ENCODE results near the gene KLF3. TPM values are rescaled to one million over a fixed set of nuclear protein-coding genes. Genes with fewer than 3 reads are reported as not detected.

Gene KLF3
- total and polyA plus RNA-seq, 9 of the 15 experiments (the other 6 are each of a cell fraction or from before 2014, with no cell fraction given) = 9.9 to 47.2 (median 18.1) TPM

DNA sequence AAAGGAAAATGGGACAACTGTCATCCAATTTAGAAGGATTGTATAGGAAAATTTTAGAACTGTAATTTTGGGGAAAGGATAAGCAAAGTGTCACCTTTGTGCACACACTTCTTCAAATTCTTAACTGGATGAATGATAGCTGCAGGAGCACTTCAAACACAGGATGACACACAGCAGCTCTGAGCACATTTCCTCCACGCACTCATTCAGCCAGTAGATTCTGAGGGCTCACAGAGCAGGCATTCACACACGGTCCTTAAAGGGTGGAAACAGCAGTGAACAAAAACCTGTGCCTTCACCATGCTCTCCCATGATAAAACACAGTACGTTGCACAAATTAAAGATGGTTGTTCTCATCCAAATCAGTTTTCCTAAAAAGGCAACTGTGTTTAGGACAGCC is 38.5 kb upstream of the KLF3 start:
- DNase-seq (ENCODE audit: extremely low read depth in 1 of 4, low spot score in 3 of 4) (no peak), FAIRE-seq (no peak), ATAC-seq (no peak)
- H3K4me3 ChIP-seq = no peak overlapping the region
- no peaks in the 10 kb centered on the region for H3K79me2 ChIP-seq (ENCODE audit: control insufficient read depth, insufficient read depth, low read length)
- no peaks in the 10 kb centered on the region for H3K9me3 ChIP-seq (replicated peaks; ENCODE audit: control insufficient read depth, insufficient read depth, low read depth, low read length)
- CTCF ChIA-PET (ENCODE audit: low intra/inter-chr PET ratio) = no interaction called here
- H3K4me1 ChIP-seq (replicated peaks in 1 of 2; ENCODE audit: control insufficient read depth in 2 of 2, insufficient read depth in 2 of 2, low read length in 2 of 2) = peaks cover 15 to 21% of the 10 kb centered on the region in 2 experiments
- intact Hi-C loops (cut with micrococcal nuclease) (no loop called here), in situ Hi-C loops (cut with MboI) (no loop called here)
- POLR2A ChIA-PET = no interaction called here
- no peak overlapping the region for H3K27ac ChIP-seq (ENCODE audit: extremely low read depth, low read depth, low read length)
- peak overlapping the region; percentile 44 for H2AFZ ChIP-seq (ENCODE audit: low read depth, low read length)
- 27% methylated on average over 3 of the region's 3 CpGs for WGBS (ENCODE audit: insufficient coverage, low coverage, missing lambda C conversion rate)
- no peaks in the 10 kb centered on the region for H4K20me1 ChIP-seq (replicated peaks; ENCODE audit: control insufficient read depth, insufficient read depth, low read length)
- BruUV-seq (replicated peaks) = no TSS peak
- no peaks in the 10 kb centered on the region for H3K27me3 ChIP-seq (ENCODE audit: control insufficient read depth in 2 of 2, insufficient read depth in 2 of 2, low read length in 2 of 2)
- H3K9ac ChIP-seq (ENCODE audit: insufficient read depth in 1 of 2, low read depth in 2 of 2, low read length in 2 of 2) = no peak overlapping the region
- no peaks in the 10 kb centered on the region; the same call in 2 of the 3 replicates for H3K36me3 ChIP-seq (ENCODE audit: control insufficient read depth, insufficient read depth, low read length)
- H3K4me2 ChIP-seq (ENCODE audit: insufficient read depth, low read length) = no peak overlapping the region
- H3K9me1 ChIP-seq (ENCODE audit: control insufficient read depth, insufficient read depth, low read length) = no peaks in the 10 kb centered on the region
- no peak for TF ChIP-seq NEUROD1 (IDR thresholded peaks at IDR 0.05; ENCODE audit: borderline replicate concordance, low read depth, low read length, partially characterized antibody)
- no peak for TF ChIP-seq DDX20 (tag; IDR thresholded peaks at IDR 0.05; ENCODE audit: low read depth)
- TF ChIP-seq JUND (IDR thresholded peaks at IDR 0.05; ENCODE audit: borderline replicate concordance, low read depth, low read length) = no peak
- TF ChIP-seq JUND (tag; IDR thresholded peaks at IDR 0.05; ENCODE audit: borderline replicate concordance, low read depth, low read length) = no peak
- TF ChIP-seq DNMT1 (IDR thresholded peaks at IDR 0.05) = no peak
- TF ChIP-seq HOXB6 (CRISPR knock-in tag; IDR thresholded peaks at IDR 0.05; ENCODE audit: borderline replicate concordance) = no peak
- TF ChIP-seq HNRNPLL (IDR thresholded peaks at IDR 0.05; ENCODE audit: low read depth, low read length, poor library complexity, severe bottlenecking) = no peak
- no peak for TF ChIP-seq ZNF780A (CRISPR knock-in tag; IDR thresholded peaks at IDR 0.05)
- no peak for TF ChIP-seq MEF2A (IDR thresholded peaks at IDR 0.05; ENCODE audit: control insufficient read depth, low read depth, low read length)
- TF ChIP-seq ATF4 (CRISPR knock-in tag; IDR thresholded peaks at IDR 0.05) = no peak
- TF ChIP-seq, protein P1, sequence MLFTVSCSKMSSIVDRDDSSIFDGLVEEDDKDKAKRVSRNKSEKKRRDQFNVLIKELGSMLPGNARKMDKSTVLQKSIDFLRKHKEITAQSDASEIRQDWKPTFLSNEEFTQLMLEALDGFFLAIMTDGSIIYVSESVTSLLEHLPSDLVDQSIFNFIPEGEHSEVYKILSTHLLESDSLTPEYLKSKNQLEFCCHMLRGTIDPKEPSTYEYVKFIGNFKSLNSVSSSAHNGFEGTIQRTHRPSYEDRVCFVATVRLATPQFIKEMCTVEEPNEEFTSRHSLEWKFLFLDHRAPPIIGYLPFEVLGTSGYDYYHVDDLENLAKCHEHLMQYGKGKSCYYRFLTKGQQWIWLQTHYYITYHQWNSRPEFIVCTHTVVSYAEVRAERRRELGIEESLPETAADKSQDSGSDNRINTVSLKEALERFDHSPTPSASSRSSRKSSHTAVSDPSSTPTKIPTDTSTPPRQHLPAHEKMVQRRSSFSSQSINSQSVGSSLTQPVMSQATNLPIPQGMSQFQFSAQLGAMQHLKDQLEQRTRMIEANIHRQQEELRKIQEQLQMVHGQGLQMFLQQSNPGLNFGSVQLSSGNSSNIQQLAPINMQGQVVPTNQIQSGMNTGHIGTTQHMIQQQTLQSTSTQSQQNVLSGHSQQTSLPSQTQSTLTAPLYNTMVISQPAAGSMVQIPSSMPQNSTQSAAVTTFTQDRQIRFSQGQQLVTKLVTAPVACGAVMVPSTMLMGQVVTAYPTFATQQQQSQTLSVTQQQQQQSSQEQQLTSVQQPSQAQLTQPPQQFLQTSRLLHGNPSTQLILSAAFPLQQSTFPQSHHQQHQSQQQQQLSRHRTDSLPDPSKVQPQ (CRISPR knock-in tag; IDR thresholded peaks at IDR 0.05; ENCODE audit: borderline replicate concordance) = no peak
- TF ChIP-seq BCL6 (CRISPR knock-in tag; IDR thresholded peaks at IDR 0.05) = no peak
- TF ChIP-seq CHD1 (IDR thresholded peaks at IDR 0.05; ENCODE audit: low read length) = no peak
- TF ChIP-seq, protein P2, sequence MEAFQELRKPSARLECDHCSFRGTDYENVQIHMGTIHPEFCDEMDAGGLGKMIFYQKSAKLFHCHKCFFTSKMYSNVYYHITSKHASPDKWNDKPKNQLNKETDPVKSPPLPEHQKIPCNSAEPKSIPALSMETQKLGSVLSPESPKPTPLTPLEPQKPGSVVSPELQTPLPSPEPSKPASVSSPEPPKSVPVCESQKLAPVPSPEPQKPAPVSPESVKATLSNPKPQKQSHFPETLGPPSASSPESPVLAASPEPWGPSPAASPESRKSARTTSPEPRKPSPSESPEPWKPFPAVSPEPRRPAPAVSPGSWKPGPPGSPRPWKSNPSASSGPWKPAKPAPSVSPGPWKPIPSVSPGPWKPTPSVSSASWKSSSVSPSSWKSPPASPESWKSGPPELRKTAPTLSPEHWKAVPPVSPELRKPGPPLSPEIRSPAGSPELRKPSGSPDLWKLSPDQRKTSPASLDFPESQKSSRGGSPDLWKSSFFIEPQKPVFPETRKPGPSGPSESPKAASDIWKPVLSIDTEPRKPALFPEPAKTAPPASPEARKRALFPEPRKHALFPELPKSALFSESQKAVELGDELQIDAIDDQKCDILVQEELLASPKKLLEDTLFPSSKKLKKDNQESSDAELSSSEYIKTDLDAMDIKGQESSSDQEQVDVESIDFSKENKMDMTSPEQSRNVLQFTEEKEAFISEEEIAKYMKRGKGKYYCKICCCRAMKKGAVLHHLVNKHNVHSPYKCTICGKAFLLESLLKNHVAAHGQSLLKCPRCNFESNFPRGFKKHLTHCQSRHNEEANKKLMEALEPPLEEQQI (IDR thresholded peaks at IDR 0.05) = no peak
- TF ChIP-seq MTA1 (IDR thresholded peaks at IDR 0.05; ENCODE audit: borderline replicate concordance) = no peak
- no peak for TF ChIP-seq WHSC1 (IDR thresholded peaks at IDR 0.05; ENCODE audit: low read length)
- no peak for TF ChIP-seq YY1 (IDR thresholded peaks at IDR 0.05; ENCODE audit: borderline replicate concordance in 1 of 3, control insufficient read depth in 1 of 3, extremely low read depth in 1 of 3, insufficient read depth in 3 of 3, insufficient read length in 1 of 3, insufficient replicate concordance in 2 of 3, low read depth in 1 of 3, low read length in 2 of 3)
- TF ChIP-seq NELFE (IDR thresholded peaks at IDR 0.05; ENCODE audit: insufficient read depth, insufficient read length) = no peak

Measured in K562 (cell line).